Fibroblast of lung (primary cell): ENCODE measurements around the gene DIS3L2. TPM values are rescaled to one million over a fixed set of nuclear protein-coding genes. Genes with fewer than 3 reads are reported as not detected.

Experiments used
- DNase-seq, 2 donors: peaks; one replicate each; pipeline versions ENCODE4 v3.0.0 to v3.0.0-alpha.2; 2010; ENCODE audit warnings: low read depth in 2 of 2
- H2AFZ ChIP-seq: 2 replicates; pipeline ENCODE4 v1.5.1; 2012; ENCODE audit warnings: low read length, control low read depth, inconsistent platforms
- H3K27ac ChIP-seq: 2 replicates; pipeline ENCODE4 v1.5.1; 2011; ENCODE audit warnings: low read length, control low read depth; ENCODE audit not compliant: insufficient read depth
- H3K27me3 ChIP-seq: 2 replicates; pipeline ENCODE4 v1.5.1; 2011; ENCODE audit warnings: mild to moderate bottlenecking, low read length; ENCODE audit not compliant: control insufficient read depth, insufficient read depth
- H3K36me3 ChIP-seq: 2 replicates; pipeline ENCODE4 v1.5.1; 2011; ENCODE audit warnings: low read length; ENCODE audit not compliant: control insufficient read depth, insufficient read depth
- H3K4me1 ChIP-seq: 2 replicates; pipeline ENCODE4 v1.5.1; 2011; ENCODE audit warnings: low read length; ENCODE audit not compliant: control insufficient read depth, insufficient read depth; ENCODE audit errors: extremely low read depth
- H3K4me2 ChIP-seq: 2 replicates; pipeline ENCODE4 v1.5.1; 2011; ENCODE audit warnings: low read length, control low read depth; ENCODE audit not compliant: insufficient read depth; ENCODE audit errors: extremely low read depth
- H3K4me3 ChIP-seq, 4 experiments: fragments of 200-600 bp in 1 of 4; sonication (generic) in 1 of 4; replicated peaks in 1 of 4; 2 replicates each; pipeline ENCODE4 v1.5.1; 2011 to 2016; ENCODE audit warnings: low read length in 4 of 4, low read depth in 3 of 4, mild to moderate bottlenecking in 3 of 4, control low read depth in 2 of 4, inconsistent platforms in 1 of 4, mixed read lengths in 1 of 4; ENCODE audit not compliant: insufficient read depth in 1 of 4; ENCODE audit errors: control extremely low read depth in 1 of 4
- H3K79me2 ChIP-seq: 2 replicates; pipeline ENCODE4 v1.5.1; 2012; ENCODE audit warnings: mild to moderate bottlenecking, low read length, inconsistent platforms; ENCODE audit not compliant: control insufficient read depth, insufficient read depth
- H3K9ac ChIP-seq: 2 replicates; pipeline ENCODE4 v1.5.1; 2011; ENCODE audit warnings: mild to moderate bottlenecking, low read length, control low read depth; ENCODE audit not compliant: insufficient read depth
- H3K9me3 ChIP-seq: 2 replicates; pipeline ENCODE4 v1.5.1; 2012; ENCODE audit warnings: low read depth, low read length; ENCODE audit not compliant: control insufficient read depth, insufficient read depth
- H4K20me1 ChIP-seq: 2 replicates; pipeline ENCODE4 v1.5.1; 2011; ENCODE audit warnings: low read length; ENCODE audit not compliant: control insufficient read depth, insufficient read depth; ENCODE audit errors: extremely low read depth
- CTCF ChIP-seq, 2 donors: IDR thresholded peaks in 1 of 2; conservative IDR thresholded peaks in 1 of 2; 1 replicate in 1 of 2; 2 replicates in 1 of 2; pipeline ENCODE4 v1.5.1; 2011 to 2012; ENCODE audit warnings: low read length in 2 of 2, control low read depth in 1 of 2, inconsistent platforms in 1 of 2, low read depth in 1 of 2, mild to moderate bottlenecking in 1 of 2
- EZH2 ChIP-seq: IDR thresholded peaks from 2 replicates; pipeline ENCODE4 v1.5.1; 2012; ENCODE audit warnings: low read length, control low read depth, mild to moderate bottlenecking; ENCODE audit errors: missing control alignments
- polyA plus RNA-seq, 2 donors: library from polyadenylated mRNA; depleted of rRNA in 1 of 2; stranded (reverse) in 1 of 2; unstranded in 1 of 2; fragments of >200 nt; gene quantifications; 2 replicates each; pipeline ENCODE4 v1.2.1, GENCODE V29; 2011 to 2012; ENCODE audit warnings: missing spikeins in 1 of 2
- total RNA-seq: library from RNA; depleted of rRNA; stranded (reverse); fragments of >200 nt; gene quantifications from 2 replicates; pipeline ENCODE4 v1.2.1, GENCODE V29; 2014

DIS3L2 gene
- total and polyA plus RNA-seq, 2 donors (not counting 1 experiment from before 2014, with no cell fraction given) = 5.2 to 15.2 TPM

- Histone ChIP-seq H3K4me2 (no peak overlapping the region), H3K9me3 (no peaks in the 10 kb centered on the region), H3K27me3 (no peaks in the 10 kb centered on the region), H2AFZ (no peak overlapping the region), H3K79me2 (no peaks in the 10 kb centered on the region), H3K4me3 (no peak overlapping the region), H3K9ac (no peak overlapping the region), H4K20me1 (no peaks in the 10 kb centered on the region), H3K27ac (no peak overlapping the region), H3K36me3 (no peaks in the 10 kb centered on the region), H3K4me1 (no peaks in the 10 kb centered on the region)
- no peak for DNase-seq
- TF ChIP-seq CTCF (conservative IDR thresholded peaks at IDR 0.05 in 1 of 2, IDR thresholded peaks at IDR 0.05 in 1 of 2; ENCODE audit: low read depth in 1 of 2, low read length in 2 of 2) (no peak), EZH2 (no peak)
Observed at GRCh38 chr2:232126301-232127099, 165.0 kb downstream of the DIS3L2 start.

- no peaks in the 10 kb centered on the region for H4K20me1 ChIP-seq
- H3K4me3 ChIP-seq = no peak overlapping the region
- H3K27me3 ChIP-seq = no peaks in the 10 kb centered on the region
- H3K79me2 ChIP-seq = no peaks in the 10 kb centered on the region
- no peak overlapping the region for H3K9ac ChIP-seq
- no peaks in the 10 kb centered on the region for H3K9me3 ChIP-seq
- DNase-seq = peak in 1 of 2 donors; percentile 65
- no peak overlapping the region for H3K4me2 ChIP-seq
- no peaks in the 10 kb centered on the region for H3K36me3 ChIP-seq
- no peak overlapping the region for H2AFZ ChIP-seq
- H3K27ac ChIP-seq = no peak overlapping the region
- no peak for TF ChIP-seq CTCF (conservative IDR thresholded peaks at IDR 0.05 in 1 of 2, IDR thresholded peaks at IDR 0.05 in 1 of 2; ENCODE audit: low read depth in 1 of 2, low read length in 2 of 2)
- TF ChIP-seq EZH2 = no peak
- no peaks in the 10 kb centered on the region for H3K4me1 ChIP-seq
Observed at GRCh38 chr2:232129483-232129882, 168.0 kb downstream of the DIS3L2 start.

- no peaks in the 10 kb centered on the region for H3K27me3 ChIP-seq
- no peak overlapping the region for H3K27ac ChIP-seq
Observed at GRCh38 chr2:232132181-232132580, 170.7 kb downstream of the DIS3L2 start.

More at GRCh38 chr2:232132181-232132580, 170.7 kb downstream of the DIS3L2 start:
- H3K4me2 ChIP-seq = no peak overlapping the region
- H3K4me1 ChIP-seq = no peaks in the 10 kb centered on the region
- TF ChIP-seq CTCF (conservative IDR thresholded peaks at IDR 0.05 in 1 of 2, IDR thresholded peaks at IDR 0.05 in 1 of 2; ENCODE audit: low read depth in 1 of 2, low read length in 2 of 2) (no peak), EZH2 (no peak)
- no peak overlapping the region for H3K9ac ChIP-seq
- no peaks in the 10 kb centered on the region for H4K20me1 ChIP-seq
- no peaks in the 10 kb centered on the region for H3K79me2 ChIP-seq
- H3K36me3 ChIP-seq = no peaks in the 10 kb centered on the region
- H2AFZ ChIP-seq = no peak overlapping the region
- H3K9me3 ChIP-seq = no peaks in the 10 kb centered on the region
- no peak for DNase-seq
- H3K4me3 ChIP-seq = no peak overlapping the region
